SK-N-SH treated with all-trans-retinoic acid at 6 μM for 48 hours (cell line): ENCODE measurements around the gene CCT6A.

ENCODE experiments used
- CREB5 ChIP-seq: fragments of 250-450 bp; sonication (Bioruptor Pico); IDR thresholded peaks from 2 replicates; pipeline ENCODE4 v1.5.1; 2020; ENCODE audit warnings: low read depth, mild to moderate bottlenecking, moderate library complexity
- ESRRG ChIP-seq: fragments of 250-450 bp; sonication (Bioruptor Pico); IDR thresholded peaks from 2 replicates; pipeline ENCODE4 v1.6.1; 2021; ENCODE audit warnings: mild to moderate bottlenecking
- GLIS3 ChIP-seq: fragments of 250-450 bp; sonication (Bioruptor Pico); IDR thresholded peaks from 2 replicates; pipeline ENCODE4 v1.5.0; 2020; ENCODE audit warnings: mild to moderate bottlenecking, moderate library complexity
- ZC3H10 ChIP-seq: fragments of 250-450 bp; sonication (Bioruptor Pico); IDR thresholded peaks from 2 replicates; pipeline ENCODE4 v1.5.1; 2021; ENCODE audit warnings: mild to moderate bottlenecking, moderate library complexity
- TF ChIP-seq, protein P1 (sequence below): fragments of 250-450 bp; sonication (Bioruptor Pico); IDR thresholded peaks from 2 replicates; pipeline ENCODE4 v1.8.0; 2020; ENCODE audit warnings: mild to moderate bottlenecking, moderate library complexity, borderline replicate concordance

DNA sequence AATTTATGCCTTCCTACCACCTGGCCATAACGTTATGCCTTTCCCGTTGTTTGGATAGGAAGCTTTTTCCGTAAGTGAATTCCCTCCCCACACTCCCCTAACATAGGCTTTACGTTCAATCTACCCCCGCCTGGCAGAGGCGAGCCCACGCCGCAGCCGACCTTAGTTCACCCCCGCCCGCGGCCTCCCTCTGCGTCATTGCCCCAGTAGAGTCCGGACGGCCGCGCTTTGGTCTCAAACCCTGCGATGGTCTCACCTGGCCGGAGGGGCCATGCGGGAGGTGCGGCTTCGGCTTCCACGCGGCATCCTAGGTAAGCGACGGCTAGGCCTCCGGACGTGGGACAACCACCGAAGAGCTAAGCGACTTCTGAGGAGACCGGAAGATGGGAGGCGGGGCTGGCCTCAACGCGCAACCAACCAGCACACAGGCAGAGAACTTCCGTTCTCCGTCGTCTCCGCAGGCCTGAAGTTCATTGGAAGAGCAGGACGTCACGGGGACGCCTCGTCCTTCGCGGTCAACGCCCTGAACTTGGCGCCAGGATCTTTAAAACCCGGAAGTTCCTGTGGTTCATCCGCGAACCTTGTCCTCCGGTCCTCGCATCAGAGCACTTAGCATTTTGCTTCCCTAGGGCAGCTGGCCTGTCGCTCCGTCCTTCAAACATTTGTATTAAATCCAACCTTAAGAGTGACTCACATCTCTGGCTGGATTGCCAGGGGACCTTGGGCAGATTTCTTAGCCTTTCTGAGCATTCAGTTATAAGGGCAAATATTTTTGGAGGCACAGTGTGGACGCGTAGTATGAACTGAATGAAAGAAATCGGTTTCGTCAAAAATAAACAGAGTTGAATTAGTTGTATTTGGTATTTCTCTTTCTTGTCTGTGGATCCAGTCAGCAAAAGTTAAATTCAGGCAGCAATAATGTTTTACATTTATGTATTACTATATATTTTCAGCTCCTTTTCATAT is 54.8 kb downstream of the CCT6A start, which contains the start of gene CHCHD2:
- TF ChIP-seq ESRRG (CRISPR knock-in tag) (no peak), ZC3H10 (CRISPR knock-in tag) (peak; percentile 21), CREB5 (CRISPR knock-in tag) (no peak), GLIS3 (CRISPR knock-in tag) (peak; percentile 11; the same call in 1 of the 2 replicates)
- TF ChIP-seq, protein P1, sequence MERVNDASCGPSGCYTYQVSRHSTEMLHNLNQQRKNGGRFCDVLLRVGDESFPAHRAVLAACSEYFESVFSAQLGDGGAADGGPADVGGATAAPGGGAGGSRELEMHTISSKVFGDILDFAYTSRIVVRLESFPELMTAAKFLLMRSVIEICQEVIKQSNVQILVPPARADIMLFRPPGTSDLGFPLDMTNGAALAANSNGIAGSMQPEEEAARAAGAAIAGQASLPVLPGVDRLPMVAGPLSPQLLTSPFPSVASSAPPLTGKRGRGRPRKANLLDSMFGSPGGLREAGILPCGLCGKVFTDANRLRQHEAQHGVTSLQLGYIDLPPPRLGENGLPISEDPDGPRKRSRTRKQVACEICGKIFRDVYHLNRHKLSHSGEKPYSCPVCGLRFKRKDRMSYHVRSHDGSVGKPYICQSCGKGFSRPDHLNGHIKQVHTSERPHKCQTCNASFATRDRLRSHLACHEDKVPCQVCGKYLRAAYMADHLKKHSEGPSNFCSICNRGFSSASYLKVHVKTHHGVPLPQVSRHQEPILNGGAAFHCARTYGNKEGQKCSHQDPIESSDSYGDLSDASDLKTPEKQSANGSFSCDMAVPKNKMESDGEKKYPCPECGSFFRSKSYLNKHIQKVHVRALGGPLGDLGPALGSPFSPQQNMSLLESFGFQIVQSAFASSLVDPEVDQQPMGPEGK: no peak
